NT2/D1 (cell line): Measurements from ENCODE around the gene ERI3.

Source experiments
- DNase-seq: peaks from one replicate; pipeline ENCODE4 v3.0.0-alpha.2; 2011; ENCODE audit warnings: low read depth, low spot score
- H3K27me3 ChIP-seq: 2 replicates; pipeline ENCODE4 v1.6.0; 2011; ENCODE audit warnings: mild to moderate bottlenecking; ENCODE audit not compliant: insufficient read length, insufficient read depth
- H3K36me3 ChIP-seq: 2 replicates; pipeline ENCODE4 v1.6.1; 2011; ENCODE audit warnings: mild to moderate bottlenecking, low read length, mixed read lengths; ENCODE audit not compliant: insufficient read depth, insufficient read length
- H3K4me1 ChIP-seq: 2 replicates; pipeline ENCODE4 v1.5.1; 2011; ENCODE audit not compliant: insufficient read depth, insufficient read length
- H3K4me3 ChIP-seq: 2 replicates; pipeline ENCODE4 v1.5.1; 2011; ENCODE audit warnings: low read depth; ENCODE audit not compliant: insufficient read length
- H3K9ac ChIP-seq: 2 replicates; pipeline ENCODE4 v1.6.0; 2011; ENCODE audit warnings: low read depth; ENCODE audit not compliant: insufficient read length
- H3K9me3 ChIP-seq: 2 replicates; pipeline ENCODE4 v1.5.1; 2011; ENCODE audit warnings: mild to moderate bottlenecking, low read length; ENCODE audit not compliant: insufficient read depth
- SUZ12 ChIP-seq: IDR thresholded peaks from 2 replicates; pipeline ENCODE4 v1.6.1; 2011; ENCODE audit not compliant: insufficient read length, insufficient read depth; ENCODE audit errors: extremely low read depth
- YY1 ChIP-seq: IDR thresholded peaks from 2 replicates; pipeline ENCODE4 v1.6.1; 2011; ENCODE audit not compliant: insufficient read length, insufficient read depth
- ZNF274 ChIP-seq: IDR thresholded peaks from 2 replicates; pipeline ENCODE4 v1.6.1; 2011; ENCODE audit warnings: mild to moderate bottlenecking, low read depth, low read length

Gene ERI3

GRCh38 chr1:44281962-44282703 lies 72.9 kb downstream of the ERI3 start:
- DNase-seq, result peak; percentile 23
- H3K9me3 ChIP-seq, result no peaks in the 10 kb centered on the region
- H3K4me3 ChIP-seq, result no peak overlapping the region
- peaks cover 57% of the 10 kb centered on the region for H3K36me3 ChIP-seq
- no peak overlapping the region for H3K9ac ChIP-seq
- TF ChIP-seq YY1 (no peak), SUZ12 (no peak), ZNF274 (no peak)
- H3K4me1 ChIP-seq, result peaks cover 9% of the 10 kb centered on the region
- no peaks in the 10 kb centered on the region for H3K27me3 ChIP-seq

- Histone ChIP-seq H3K4me1 (no peaks in the 10 kb centered on the region), H3K9ac (no peak overlapping the region), H3K9me3 (no peaks in the 10 kb centered on the region), H3K27me3 (no peaks in the 10 kb centered on the region), H3K4me3 (no peak overlapping the region), H3K36me3 (peaks cover 14% of the 10 kb centered on the region)
- TF ChIP-seq YY1 (no peak), SUZ12 (no peak)
- DNase-seq, result no peak
These were observed 78.2 kb downstream of the ERI3 start for GRCh38 chr1:44276901-44277300.

- TF ChIP-seq ZNF274 (no peak), YY1 (no peak), SUZ12 (no peak)
- Histone ChIP-seq H3K36me3 (peaks cover 9% of the 10 kb centered on the region), H3K4me1 (no peaks in the 10 kb centered on the region), H3K27me3 (no peaks in the 10 kb centered on the region), H3K9me3 (no peaks in the 10 kb centered on the region), H3K9ac (no peak overlapping the region), H3K4me3 (no peak overlapping the region)
- no peak for DNase-seq
These were observed 79.1 kb downstream of the ERI3 start for GRCh38 chr1:44275991-44276405.

GRCh38 chr1:44275296-44275962 lies 79.6 kb downstream of the ERI3 start:
- no peaks in the 10 kb centered on the region for H3K9me3 ChIP-seq
- H3K4me1 ChIP-seq, result no peaks in the 10 kb centered on the region
- no peaks in the 10 kb centered on the region for H3K27me3 ChIP-seq
- TF ChIP-seq YY1 (no peak), ZNF274 (no peak), SUZ12 (no peak)
- H3K9ac ChIP-seq, result no peak overlapping the region
- peaks cover 9% of the 10 kb centered on the region for H3K36me3 ChIP-seq
- H3K4me3 ChIP-seq, result no peak overlapping the region
- DNase-seq, result no peak

DNA sequence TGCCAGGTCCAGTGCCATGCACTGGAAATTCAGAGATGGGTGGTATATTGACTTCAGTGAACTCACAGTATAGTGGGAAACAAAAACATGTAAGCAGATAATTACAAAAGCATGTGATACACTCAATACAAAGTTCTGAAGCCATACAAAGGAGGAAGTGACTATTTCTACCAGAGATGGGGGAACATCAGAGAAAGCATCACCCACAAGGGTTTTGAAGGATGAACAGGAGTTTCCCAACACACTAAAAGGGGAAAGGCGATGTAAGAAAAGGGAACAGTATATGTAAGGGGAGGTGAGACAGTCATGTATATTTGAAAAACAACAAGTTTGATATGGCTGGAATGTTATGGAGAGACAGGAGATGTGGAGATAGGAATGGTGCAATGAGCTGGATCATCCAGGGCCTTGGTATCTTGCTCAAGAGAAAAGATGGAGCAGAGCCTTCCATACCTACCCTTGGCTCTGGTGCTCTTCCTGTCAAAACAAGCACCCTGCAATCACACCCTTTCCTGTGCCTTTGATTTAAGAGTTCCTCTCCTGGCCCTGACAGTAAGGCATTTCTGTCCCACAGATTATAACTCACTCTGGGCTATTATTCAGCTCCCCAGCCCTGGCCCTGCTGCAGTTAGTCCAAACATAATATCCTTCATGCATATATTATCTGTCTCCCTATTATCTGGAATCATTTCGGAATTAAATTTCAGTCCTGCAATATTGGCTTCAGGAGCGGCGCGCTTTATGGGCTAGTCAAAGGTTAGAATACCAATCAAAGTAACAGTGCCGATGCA lies 81.3 kb downstream of the ERI3 start:
- H3K4me3 ChIP-seq, result no peak overlapping the region
- TF ChIP-seq SUZ12 (no peak), ZNF274 (no peak)
- H3K4me1 ChIP-seq, result no peaks in the 10 kb centered on the region
- no peaks in the 10 kb centered on the region for H3K27me3 ChIP-seq
- H3K9me3 ChIP-seq, result no peaks in the 10 kb centered on the region
- H3K9ac ChIP-seq, result no peak overlapping the region
- no peak for DNase-seq
- H3K36me3 ChIP-seq, result peaks cover 16% of the 10 kb centered on the region

DNA sequence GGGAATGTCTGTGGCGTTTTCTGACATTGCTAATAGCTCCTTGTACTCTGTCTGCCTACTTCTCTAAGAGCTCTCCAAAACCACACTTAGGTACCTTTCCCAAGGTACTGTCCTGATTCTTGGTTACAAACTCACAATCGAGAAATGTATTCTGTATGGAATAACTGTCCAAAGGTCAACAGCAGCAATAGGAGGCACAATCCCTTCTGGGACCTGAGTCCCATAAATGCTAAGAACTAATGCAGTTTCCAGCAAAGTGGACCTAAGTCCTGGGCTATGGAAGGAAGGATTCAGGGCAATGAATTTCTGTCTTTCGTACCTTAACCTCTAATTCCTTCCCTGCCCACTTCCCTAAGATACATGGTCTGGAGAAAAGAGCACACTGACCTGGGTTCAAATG lies 82.1 kb downstream of the ERI3 start:
- Histone ChIP-seq H3K36me3 (peaks cover 16% of the 10 kb centered on the region), H3K4me3 (no peak overlapping the region), H3K9ac (no peak overlapping the region), H3K9me3 (no peaks in the 10 kb centered on the region), H3K27me3 (no peaks in the 10 kb centered on the region), H3K4me1 (no peaks in the 10 kb centered on the region)
- no peak for TF ChIP-seq ZNF274
- no peak for TF ChIP-seq SUZ12
- no peak for TF ChIP-seq YY1
- DNase-seq, result no peak

DNA sequence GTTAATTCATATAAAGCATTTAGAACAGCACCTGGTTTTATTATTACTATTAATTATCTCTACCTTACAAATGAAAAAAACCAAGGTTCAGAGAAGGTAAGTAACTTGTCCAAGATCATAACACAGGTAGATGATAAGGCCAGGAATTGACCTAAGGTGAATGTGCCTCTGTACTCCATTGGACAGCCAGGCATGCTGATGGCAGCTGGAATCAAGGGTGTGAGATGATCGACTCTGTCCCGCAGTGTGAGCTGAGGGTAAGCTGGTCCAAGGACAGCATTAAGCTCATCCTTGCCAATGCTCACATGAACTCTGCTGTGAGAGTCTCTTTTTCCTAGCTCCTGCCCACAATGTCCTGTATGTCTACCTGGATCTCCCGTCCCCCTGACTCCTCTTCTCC lies 83.4 kb downstream of the ERI3 start:
- no peak for DNase-seq
- Histone ChIP-seq H3K36me3 (peaks cover 16% of the 10 kb centered on the region), H3K27me3 (no peaks in the 10 kb centered on the region), H3K4me1 (no peaks in the 10 kb centered on the region), H3K4me3 (no peak overlapping the region), H3K9me3 (no peaks in the 10 kb centered on the region), H3K9ac (no peak overlapping the region)
- TF ChIP-seq ZNF274, result no peak
- TF ChIP-seq SUZ12, result no peak
